ENCODE results near the gene IMMP2L.
"Not testable (repeated sequence)": the region's sequence is repeated elsewhere in the genome, so short reads cannot be mapped to it uniquely, and the experiment has no call there.

Gene IMMP2L

GRCh38 chr7:111077001-111077400 is 485.3 kb downstream of the IMMP2L start:
- H3K4me1 Mint-ChIP-seq (ENCODE audit: low read depth in 2 of 2): peaks cover 4 to 14% of the 10 kb centered on the region in 2 donors
- DNase-seq (no peak), ATAC-seq (replicated peaks) (no peak)
- H3K4me3 Mint-ChIP-seq: no peak overlapping the region
- H3K9me3 Mint-ChIP-seq: no peaks in the 10 kb centered on the region
- no peaks in the 10 kb centered on the region for H3K36me3 Mint-ChIP-seq (ENCODE audit: insufficient read depth)
- no peak overlapping the region for H3K27ac Mint-ChIP-seq
- no peaks in the 10 kb centered on the region for H3K27me3 Mint-ChIP-seq

- no peak overlapping the region for H3K4me3 Mint-ChIP-seq
- H3K9me3 Mint-ChIP-seq: no peaks in the 10 kb centered on the region
- H3K4me1 Mint-ChIP-seq (ENCODE audit: low read depth in 2 of 2): peaks cover 4 to 8% of the 10 kb centered on the region in 2 donors
- H3K27me3 Mint-ChIP-seq: no peaks in the 10 kb centered on the region
- no peaks in the 10 kb centered on the region for H3K36me3 Mint-ChIP-seq (ENCODE audit: insufficient read depth)
- ATAC-seq (replicated peaks) (no peak), DNase-seq (no peak)
- no peak overlapping the region for H3K27ac Mint-ChIP-seq
Measured at GRCh38 chr7:111076205-111076604, 486.1 kb downstream of the IMMP2L start.

GRCh38 chr7:111075498-111075897 is 486.8 kb downstream of the IMMP2L start:
- peaks cover 4 to 8% of the 10 kb centered on the region in 2 donors for H3K4me1 Mint-ChIP-seq (ENCODE audit: low read depth in 2 of 2)
- DNase-seq (no peak), ATAC-seq (replicated peaks) (no peak)
- no peaks in the 10 kb centered on the region for H3K36me3 Mint-ChIP-seq (ENCODE audit: insufficient read depth)
- no peak overlapping the region for H3K4me3 Mint-ChIP-seq
- H3K27ac Mint-ChIP-seq: no peak overlapping the region
- H3K9me3 Mint-ChIP-seq: no peaks in the 10 kb centered on the region
- no peaks in the 10 kb centered on the region for H3K27me3 Mint-ChIP-seq

DNA sequence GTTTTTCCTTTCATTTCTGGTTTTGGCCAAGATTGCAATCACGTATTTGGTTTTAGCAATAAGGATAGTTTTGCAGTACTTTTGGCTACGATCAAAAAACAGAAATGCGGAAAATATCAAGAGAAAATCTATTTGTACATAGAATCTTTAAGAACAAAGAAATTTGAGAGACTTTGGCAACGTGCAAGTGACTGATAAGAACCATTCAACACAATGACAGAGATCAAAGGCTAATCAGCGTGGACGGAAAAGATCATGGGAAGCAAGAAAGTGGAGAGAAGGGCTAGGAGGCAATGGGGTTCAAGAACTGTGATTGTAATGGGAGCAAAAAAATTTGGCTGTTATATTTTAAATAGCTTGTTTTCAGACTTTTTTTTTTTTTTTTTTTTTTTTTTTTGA is 487.5 kb downstream of the IMMP2L start:
- Mint-ChIP-seq H3K9me3 (no peaks in the 10 kb centered on the region), H3K4me3 (no peak overlapping the region), H3K27ac (no peak overlapping the region), H3K36me3 (ENCODE audit: insufficient read depth) (no peaks in the 10 kb centered on the region), H3K4me1 (ENCODE audit: low read depth in 2 of 2) (peaks cover 4 to 8% of the 10 kb centered on the region in 2 donors), H3K27me3 (no peaks in the 10 kb centered on the region)
- ATAC-seq (replicated peaks) (no peak), DNase-seq (no peak)

- H3K27ac Mint-ChIP-seq: peak overlapping the region in 1 of 2 donors; percentile 41
- ATAC-seq (replicated peaks) (no peak), DNase-seq (no peak)
- H3K36me3 Mint-ChIP-seq (ENCODE audit: insufficient read depth): no peaks in the 10 kb centered on the region
- no peaks in the 10 kb centered on the region for H3K27me3 Mint-ChIP-seq
- H3K4me3 Mint-ChIP-seq: no peak overlapping the region
- H3K4me1 Mint-ChIP-seq (ENCODE audit: low read depth in 2 of 2): peaks cover 4 to 8% of the 10 kb centered on the region in 2 donors
- no peaks in the 10 kb centered on the region for H3K9me3 Mint-ChIP-seq
Measured at GRCh38 chr7:111074071-111074747, 488.1 kb downstream of the IMMP2L start.

DNA sequence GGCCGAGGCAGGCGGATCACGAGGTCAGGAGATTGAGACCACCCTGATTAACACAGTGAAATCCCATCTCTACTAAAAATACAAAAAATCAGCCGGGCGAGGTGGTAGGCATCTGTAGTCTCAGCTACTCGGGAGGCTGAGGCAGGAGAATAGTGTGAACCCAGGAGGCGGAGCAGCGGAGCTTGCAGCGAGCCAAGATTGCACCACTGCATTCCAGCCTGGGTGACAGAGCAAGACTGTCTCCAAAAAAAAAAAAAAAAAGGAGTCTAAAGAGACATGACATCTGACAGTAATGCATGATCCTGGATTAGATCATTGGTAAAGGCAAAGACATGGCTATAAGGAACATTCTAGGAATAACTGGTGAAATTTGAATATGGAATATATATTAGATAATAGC is 489.6 kb downstream of the IMMP2L start:
- H3K27ac Mint-ChIP-seq; ATAC-seq (replicated peaks); H3K27me3 Mint-ChIP-seq; H3K36me3 Mint-ChIP-seq (ENCODE audit: insufficient read depth); H3K9me3 Mint-ChIP-seq; DNase-seq; H3K4me1 Mint-ChIP-seq (ENCODE audit: low read depth in 2 of 2); H3K4me3 Mint-ChIP-seq: not testable (repeated sequence)

DNA sequence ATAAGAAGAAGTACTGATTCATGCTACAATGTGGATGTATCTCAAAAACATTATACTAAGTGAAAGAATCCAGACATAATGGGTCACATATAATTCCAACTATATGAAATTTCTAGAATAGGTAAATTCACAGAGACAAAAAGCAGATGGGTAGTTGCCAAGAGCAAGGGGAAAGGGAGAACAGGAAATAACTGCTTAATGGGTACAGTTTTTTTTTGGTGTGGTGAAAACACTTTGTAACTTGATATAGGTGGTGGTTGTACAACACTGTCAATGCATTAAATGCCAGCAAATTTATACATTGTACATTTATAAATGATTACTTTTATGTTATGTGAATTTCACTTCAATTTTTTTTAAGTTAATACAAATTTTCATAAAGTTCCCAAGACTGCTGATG is 490.7 kb downstream of the IMMP2L start:
- Mint-ChIP-seq H3K9me3 (no peaks in the 10 kb centered on the region), H3K4me1 (ENCODE audit: low read depth in 2 of 2) (peaks cover 4 to 8% of the 10 kb centered on the region in 2 donors), H3K27me3 (no peaks in the 10 kb centered on the region), H3K4me3 (no peak overlapping the region), H3K36me3 (ENCODE audit: insufficient read depth) (no peaks in the 10 kb centered on the region), H3K27ac (no peak overlapping the region)
- DNase-seq (no peak), ATAC-seq (replicated peaks) (no peak)

GRCh38 chr7:111068618-111069017 is 493.7 kb downstream of the IMMP2L start:
- Mint-ChIP-seq H3K4me1 (ENCODE audit: low read depth in 2 of 2) (peaks cover 0 to 3% of the 10 kb centered on the region in 2 donors), H3K27me3 (no peaks in the 10 kb centered on the region), H3K4me3 (no peak overlapping the region), H3K9me3 (peaks cover 5 to 7% of the 10 kb centered on the region in 2 donors), H3K27ac (no peak overlapping the region), H3K36me3 (ENCODE audit: insufficient read depth) (no peaks in the 10 kb centered on the region)
- DNase-seq: no peak
- no peak for ATAC-seq (replicated peaks)

DNA sequence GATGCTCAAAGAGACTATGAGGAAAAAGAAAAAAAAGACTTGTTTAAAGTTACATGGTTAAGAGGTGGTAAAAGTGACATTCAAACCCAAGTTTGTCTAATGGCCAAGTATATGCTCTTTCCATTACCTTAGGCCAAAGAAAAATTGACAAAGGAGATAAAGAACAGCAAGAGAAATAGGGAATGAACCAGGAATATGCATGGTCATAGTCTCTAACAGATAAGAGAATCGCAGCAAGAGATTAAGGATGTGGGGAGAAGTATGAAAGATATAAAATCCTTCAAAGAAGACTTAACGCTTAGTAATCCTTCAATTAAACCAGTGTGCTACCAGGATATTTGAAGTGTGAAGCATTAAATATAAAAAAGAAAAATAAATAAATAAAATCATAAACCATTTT is 494.6 kb downstream of the IMMP2L start:
- DNase-seq: no peak
- Mint-ChIP-seq H3K4me1 (ENCODE audit: low read depth in 2 of 2) (no peaks in the 10 kb centered on the region), H3K4me3 (no peak overlapping the region), H3K9me3 (peaks cover 10% of the 10 kb centered on the region in 2 donors), H3K36me3 (ENCODE audit: insufficient read depth) (no peaks in the 10 kb centered on the region), H3K27ac (no peak overlapping the region), H3K27me3 (no peaks in the 10 kb centered on the region)
- ATAC-seq (replicated peaks): no peak

- no peak overlapping the region for H3K27ac Mint-ChIP-seq
- H3K9me3 Mint-ChIP-seq: peaks cover 10% of the 10 kb centered on the region in 2 donors
- no peaks in the 10 kb centered on the region for H3K27me3 Mint-ChIP-seq
- no peaks in the 10 kb centered on the region for H3K4me1 Mint-ChIP-seq (ENCODE audit: low read depth in 2 of 2)
- no peak overlapping the region for H3K4me3 Mint-ChIP-seq
- no peaks in the 10 kb centered on the region for H3K36me3 Mint-ChIP-seq (ENCODE audit: insufficient read depth)
- no peak for DNase-seq
- no peak for ATAC-seq (replicated peaks)
Measured at GRCh38 chr7:111067251-111067650, 495.0 kb downstream of the IMMP2L start.

- no peaks in the 10 kb centered on the region for H3K27me3 Mint-ChIP-seq
- ATAC-seq (replicated peaks): no peak
- H3K4me1 Mint-ChIP-seq (ENCODE audit: low read depth in 2 of 2): no peaks in the 10 kb centered on the region
- DNase-seq: no peak
- peaks cover 10% of the 10 kb centered on the region in 2 donors for H3K9me3 Mint-ChIP-seq
- no peaks in the 10 kb centered on the region for H3K36me3 Mint-ChIP-seq (ENCODE audit: insufficient read depth)
- no peak overlapping the region for H3K4me3 Mint-ChIP-seq
- H3K27ac Mint-ChIP-seq: no peak overlapping the region
Measured at GRCh38 chr7:111063166-111063565, 499.1 kb downstream of the IMMP2L start.

- H3K4me1 Mint-ChIP-seq (ENCODE audit: low read depth in 2 of 2): no peaks in the 10 kb centered on the region
- H3K36me3 Mint-ChIP-seq (ENCODE audit: insufficient read depth): no peaks in the 10 kb centered on the region
- H3K27ac Mint-ChIP-seq: no peak overlapping the region
- ATAC-seq (replicated peaks) (no peak), DNase-seq (no peak)
- no peaks in the 10 kb centered on the region for H3K27me3 Mint-ChIP-seq
- no peak overlapping the region for H3K4me3 Mint-ChIP-seq
- peaks cover 10% of the 10 kb centered on the region in 2 donors for H3K9me3 Mint-ChIP-seq
Measured at GRCh38 chr7:111059833-111060232, 502.5 kb downstream of the IMMP2L start.

GRCh38 chr7:111057066-111057465 is 505.2 kb downstream of the IMMP2L start:
- Mint-ChIP-seq H3K36me3 (ENCODE audit: insufficient read depth) (no peaks in the 10 kb centered on the region), H3K4me3 (no peak overlapping the region), H3K27me3 (no peaks in the 10 kb centered on the region), H3K27ac (no peak overlapping the region), H3K4me1 (ENCODE audit: low read depth in 2 of 2) (peaks cover 0 to 5% of the 10 kb centered on the region in 2 donors), H3K9me3 (no peaks in the 10 kb centered on the region)
- ATAC-seq (replicated peaks) (no peak), DNase-seq (no peak)

- H3K9me3 Mint-ChIP-seq: no peaks in the 10 kb centered on the region
- DNase-seq (no peak), ATAC-seq (replicated peaks) (no peak)
- H3K27me3 Mint-ChIP-seq: no peaks in the 10 kb centered on the region
- H3K27ac Mint-ChIP-seq: no peak overlapping the region
- H3K4me1 Mint-ChIP-seq (ENCODE audit: low read depth in 2 of 2): peaks cover 0 to 5% of the 10 kb centered on the region in 2 donors
- H3K4me3 Mint-ChIP-seq: no peak overlapping the region
- H3K36me3 Mint-ChIP-seq (ENCODE audit: insufficient read depth): no peaks in the 10 kb centered on the region
Measured at GRCh38 chr7:111056371-111056770, 505.9 kb downstream of the IMMP2L start.

Data from effector memory CD8-positive, alpha-beta T cell (primary cell).